OCI-LY7 (cell line): ENCODE measurements around the gene FRMD8. TPM values are rescaled to one million over a fixed set of nuclear protein-coding genes. Genes with fewer than 3 reads are reported as not detected.

Source experiments
- BruUV-seq: library from RNA; stranded (reverse); fragments of 400-500 nt; replicated peaks from 2 replicates; lab custom pipeline; 2021; lab: Mats Ljungman, UMichigan
- CTCF ChIA-PET: fragments of 300-600 bp; sonication (Branson Sonifier 250); formaldehyde crosslinking; loops from one replicate; lab custom pipeline; 2022; ENCODE audit warnings: antibody characterized with exemption; ENCODE audit not compliant: unreplicated experiment; lab: Charles Lee
- POLR2A ChIA-PET: fragments of 300-600 bp; sonication (Branson Sonifier 250); formaldehyde crosslinking; loops from one replicate; lab custom pipeline; 2022; ENCODE audit warnings: antibody characterized with exemption; lab: Charles Lee
- DNase-seq: peaks from one replicate; pipeline ENCODE4 v3.0.0-alpha.2; 2015; ENCODE audit warnings: low spot score
- H2AFZ ChIP-seq: fragments of 200-600 bp; sonication (generic), shearing (Covaris generic); 2 replicates; pipeline ENCODE4 v1.6.1; 2014; ENCODE audit warnings: mild to moderate bottlenecking, antibody characterized with exemption, low read length, moderate library complexity
- H3K27ac ChIP-seq: fragments of 200-600 bp; sonication (generic); 2 replicates; pipeline ENCODE4 v1.5.1; 2014; ENCODE audit warnings: mixed run types, low read depth, mild to moderate bottlenecking, moderate library complexity, low read length, inconsistent platforms; ENCODE audit not compliant: poor library complexity, severe bottlenecking
- H3K36me3 ChIP-seq: fragments of 200-600 bp; sonication (generic); 2 replicates; pipeline ENCODE4 v1.6.1; 2014; ENCODE audit warnings: mild to moderate bottlenecking, antibody characterized with exemption, low read length, moderate library complexity, mixed read lengths; ENCODE audit not compliant: insufficient read depth
- H3K4me1 ChIP-seq: fragments of 200-600 bp; sonication (generic); 2 replicates; pipeline ENCODE4 v1.5.1; 2014; ENCODE audit warnings: mild to moderate bottlenecking, low read length; ENCODE audit not compliant: insufficient read depth, poor library complexity, severe bottlenecking
- H3K4me2 ChIP-seq: fragments of 200-600 bp; sonication (generic); 2 replicates; pipeline ENCODE4 v1.6.1; 2014; ENCODE audit warnings: mild to moderate bottlenecking, low read length
- H3K4me3 ChIP-seq: fragments of 200-600 bp; sonication (generic); 2 replicates; pipeline ENCODE4 v1.5.1; 2014; ENCODE audit warnings: mild to moderate bottlenecking, low read depth, low read length; ENCODE audit not compliant: poor library complexity, severe bottlenecking
- H3K79me2 ChIP-seq: fragments of 200-600 bp; sonication (generic); 2 replicates; pipeline ENCODE4 v1.6.1; 2016; ENCODE audit warnings: low read depth, mild to moderate bottlenecking, low read length, moderate library complexity, mixed read lengths; ENCODE audit not compliant: insufficient read depth
- H3K9me2 ChIP-seq: fragments of 200-600 bp; sonication (generic); 2 replicates; pipeline ENCODE4 v1.6.1; 2016; ENCODE audit warnings: mild to moderate bottlenecking, low read length, mixed read lengths; ENCODE audit not compliant: insufficient read depth
- H3K9me3 ChIP-seq: fragments of 200-600 bp; sonication (generic); 2 replicates; pipeline ENCODE4 v1.6.1; 2014; ENCODE audit warnings: mild to moderate bottlenecking, mixed run types, low read length, mixed read lengths
- H4K20me1 ChIP-seq: fragments of 200-600 bp; sonication (generic); 2 replicates; pipeline ENCODE4 v1.6.1; 2014; ENCODE audit warnings: mild to moderate bottlenecking, antibody characterized with exemption, low read length, moderate library complexity, mixed read lengths; ENCODE audit not compliant: insufficient read depth
- EZH2phosphoT487 ChIP-seq: fragments of 200-600 bp; sonication (generic); IDR thresholded peaks from 2 replicates; pipeline ENCODE4 v1.6.1; 2018; ENCODE audit warnings: low read depth, borderline replicate concordance, mild to moderate bottlenecking, mixed run types, antibody characterized with exemption, low read length, moderate library complexity, mixed read lengths
- intact Hi-C: fragments of 100-400 bp; cut with micrococcal nuclease; formaldehyde crosslinking; loops from one replicate; pipeline ENCODE4 v1.10.0; 2022; ENCODE audit not compliant: unreplicated experiment
- total RNA-seq, 2 experiments: library from RNA; depleted of rRNA in 1 of 2; stranded (reverse); fragments of >200 nt in 1 of 2; shearing (Covaris generic) in 1 of 2; gene quantifications; 2 replicates each; pipeline ENCODE4 v1.2.3, GENCODE V29; 2014 to 2022
- TF ChIP-seq, protein P1 (sequence below): fragments of 200-600 bp; sonication (generic); conservative IDR thresholded peaks from 2 replicates; pipeline ENCODE4 v1.5.1; 2014; ENCODE audit warnings: mild to moderate bottlenecking, antibody characterized with exemption, low read length, moderate library complexity, mixed read lengths

The FRMD8 gene
- total RNA-seq, 2 experiments from 2014 or later: 37.6 to 55.8 TPM

DNA sequence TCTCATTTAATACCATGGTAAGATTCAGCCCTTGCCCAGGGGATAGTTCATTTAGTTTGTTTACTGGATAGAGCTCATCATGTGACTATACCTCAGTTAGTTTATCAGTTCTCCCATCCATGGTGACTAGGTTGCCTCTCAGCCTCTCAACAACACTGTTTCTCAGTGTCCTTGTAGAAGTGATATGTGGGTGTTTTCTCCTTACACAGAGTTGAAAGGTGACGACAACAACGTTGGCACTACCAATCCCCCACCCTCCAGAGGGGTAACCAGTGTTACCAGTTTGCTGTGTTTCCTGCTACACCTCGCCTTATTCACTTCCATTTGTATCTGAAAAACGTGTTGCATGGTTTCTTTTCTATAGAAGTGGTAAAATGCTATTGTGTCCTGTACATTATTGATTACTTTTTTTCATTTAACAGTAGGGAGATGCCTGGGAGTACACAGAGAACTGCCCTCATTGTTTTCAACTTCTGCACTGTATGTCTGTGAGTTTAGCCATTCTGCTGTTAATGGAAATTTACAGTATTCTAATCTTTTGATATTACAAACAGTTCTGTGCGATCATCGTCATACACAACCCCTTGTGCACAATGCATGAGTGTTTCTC, 47.7 kb downstream of the FRMD8 start:
- ChIA-PET CTCF (interaction anchor here (1.0 to 1.2 kb wide), 2 partner anchors 73 to 75 kb away, joined by 3 read pairs; no protein-coding TSS in a partner anchor), POLR2A (interaction anchor here (0.7 to 1.5 kb wide), 5 partner anchors 10 to 65 kb away, joined by 3 to 10 read pairs (median 3); partner anchors contain the start of gene MALAT1)
- H3K36me3 ChIP-seq: peaks cover 30% of the 10 kb centered on the region
- H4K20me1 ChIP-seq: no peaks in the 10 kb centered on the region
- no peak for DNase-seq
- peaks cover 64% of the 10 kb centered on the region for H3K79me2 ChIP-seq
- peak overlapping the region; percentile 91 for H3K4me2 ChIP-seq
- H3K27ac ChIP-seq: peak overlapping the region; percentile 64
- H3K4me1 ChIP-seq: peaks cover 85% of the 10 kb centered on the region
- H3K9me3 ChIP-seq: no peaks in the 10 kb centered on the region
- BruUV-seq: no TSS peak
- H3K9me2 ChIP-seq: no peaks in the 10 kb centered on the region
- intact Hi-C loops: no loop called here
- peak overlapping the region; percentile 44 for H3K4me3 ChIP-seq
- peak overlapping the region; percentile 0; the same call in 1 of the 2 replicates for H2AFZ ChIP-seq
- TF ChIP-seq, protein P1, sequence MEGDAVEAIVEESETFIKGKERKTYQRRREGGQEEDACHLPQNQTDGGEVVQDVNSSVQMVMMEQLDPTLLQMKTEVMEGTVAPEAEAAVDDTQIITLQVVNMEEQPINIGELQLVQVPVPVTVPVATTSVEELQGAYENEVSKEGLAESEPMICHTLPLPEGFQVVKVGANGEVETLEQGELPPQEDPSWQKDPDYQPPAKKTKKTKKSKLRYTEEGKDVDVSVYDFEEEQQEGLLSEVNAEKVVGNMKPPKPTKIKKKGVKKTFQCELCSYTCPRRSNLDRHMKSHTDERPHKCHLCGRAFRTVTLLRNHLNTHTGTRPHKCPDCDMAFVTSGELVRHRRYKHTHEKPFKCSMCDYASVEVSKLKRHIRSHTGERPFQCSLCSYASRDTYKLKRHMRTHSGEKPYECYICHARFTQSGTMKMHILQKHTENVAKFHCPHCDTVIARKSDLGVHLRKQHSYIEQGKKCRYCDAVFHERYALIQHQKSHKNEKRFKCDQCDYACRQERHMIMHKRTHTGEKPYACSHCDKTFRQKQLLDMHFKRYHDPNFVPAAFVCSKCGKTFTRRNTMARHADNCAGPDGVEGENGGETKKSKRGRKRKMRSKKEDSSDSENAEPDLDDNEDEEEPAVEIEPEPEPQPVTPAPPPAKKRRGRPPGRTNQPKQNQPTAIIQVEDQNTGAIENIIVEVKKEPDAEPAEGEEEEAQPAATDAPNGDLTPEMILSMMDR: no peak
- no peak for TF ChIP-seq EZH2phosphoT487

DNA sequence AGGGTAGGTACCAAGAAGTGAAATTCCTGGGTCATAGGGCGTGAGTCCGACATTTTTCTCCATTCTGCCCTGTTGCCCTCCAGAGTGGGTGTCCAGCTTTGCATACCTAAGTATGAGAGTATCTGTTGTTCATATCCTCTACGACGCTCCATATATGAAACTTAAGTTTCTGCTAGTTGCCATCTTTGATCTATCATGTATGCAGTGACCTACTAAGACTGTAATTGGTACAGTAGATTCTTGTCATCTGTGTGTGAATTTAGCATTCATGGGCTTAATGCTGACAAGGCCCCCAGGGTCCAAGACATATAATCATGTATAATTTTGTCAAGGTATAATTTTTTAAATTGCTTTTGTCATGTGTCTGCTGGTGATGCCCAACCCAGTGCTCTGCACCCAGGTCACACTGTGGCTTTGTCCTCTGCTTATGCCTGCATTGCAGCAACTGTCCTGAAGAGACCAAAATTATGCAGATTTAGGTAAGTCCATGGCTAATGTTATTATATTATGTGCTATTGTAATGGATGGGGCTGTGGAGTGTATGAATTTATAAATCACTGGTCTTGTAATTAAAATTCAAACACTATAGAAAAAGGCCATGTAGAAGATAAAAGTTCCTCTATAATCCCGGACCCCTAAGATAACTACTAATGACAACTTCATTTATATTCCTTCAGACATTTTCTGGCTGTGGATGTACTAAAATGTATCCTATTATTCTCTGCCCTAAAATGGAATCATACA, 48.4 kb downstream of the FRMD8 start:
- intact Hi-C loops: no loop called here
- no peak for TF ChIP-seq EZH2phosphoT487
- TF ChIP-seq, protein P1: no peak
- Histone ChIP-seq H3K4me3 (peak overlapping the region; percentile 44), H3K4me1 (peaks cover 85% of the 10 kb centered on the region), H3K4me2 (peak overlapping the region; percentile 91), H3K9me2 (no peaks in the 10 kb centered on the region), H4K20me1 (no peaks in the 10 kb centered on the region), H3K36me3 (peaks cover 30% of the 10 kb centered on the region), H3K9me3 (no peaks in the 10 kb centered on the region), H2AFZ (peak overlapping the region; percentile 0; the same call in 1 of the 2 replicates), H3K27ac (peak overlapping the region; percentile 64), H3K79me2 (peaks cover 64% of the 10 kb centered on the region)
- CTCF ChIA-PET: interaction anchor here (1.2 kb wide), 1 partner anchor 74 kb away, joined by 3 read pairs; no protein-coding TSS in a partner anchor
- POLR2A ChIA-PET: interaction anchor here (0.9 to 1.5 kb wide), 2 partner anchors 10 to 15 kb away, joined by 3 to 10 read pairs; no protein-coding TSS in a partner anchor
- no peak for DNase-seq
- BruUV-seq: no TSS peak
